Measurements from ENCODE around the gene PLPPR3.

PLPPR3 gene

GRCh38 chr19:812049-812746, 9.6 kb downstream of the PLPPR3 start:
- FAIRE-seq (no peak), DNase-seq (ENCODE audit: extremely low spot score, insufficient read length, low read depth) (no peak)

GRCh38 chr19:811506-812048, 10.2 kb downstream of the PLPPR3 start:
- FAIRE-seq (no peak), DNase-seq (ENCODE audit: extremely low spot score, insufficient read length, low read depth) (no peak)

- FAIRE-seq, result no peak
- no peak for DNase-seq (ENCODE audit: extremely low spot score, insufficient read length, low read depth)
Observed at GRCh38 chr19:810883-811489, 10.8 kb downstream of the PLPPR3 start.

- no peak for DNase-seq (ENCODE audit: extremely low spot score, insufficient read length, low read depth)
- FAIRE-seq, result no peak
Observed at GRCh38 chr19:810077-810855, 11.5 kb downstream of the PLPPR3 start.

GRCh38 chr19:808423-808775, 13.4 kb downstream of the PLPPR3 start:
- no peak for DNase-seq (ENCODE audit: extremely low spot score, insufficient read length, low read depth)
- FAIRE-seq, result no peak

- DNase-seq (ENCODE audit: extremely low spot score, insufficient read length, low read depth), result no peak
- FAIRE-seq, result no peak
Observed at GRCh38 chr19:807627-808422, 13.9 kb downstream of the PLPPR3 start.

GRCh38 chr19:806815-807421, 14.8 kb downstream of the PLPPR3 start:
- no peak for DNase-seq (ENCODE audit: extremely low spot score, insufficient read length, low read depth)
- no peak for FAIRE-seq

- FAIRE-seq, result no peak
- DNase-seq (ENCODE audit: extremely low spot score, insufficient read length, low read depth), result no peak
Observed at GRCh38 chr19:805600-806550, 15.9 kb downstream of the PLPPR3 start.

GRCh38 chr19:805166-805551, 16.6 kb downstream of the PLPPR3 start:
- FAIRE-seq (no peak), DNase-seq (ENCODE audit: extremely low spot score, insufficient read length, low read depth) (no peak)

- DNase-seq (ENCODE audit: extremely low spot score, insufficient read length, low read depth) (no peak), FAIRE-seq (no peak)
Observed at GRCh38 chr19:804419-805165, 17.2 kb downstream of the PLPPR3 start.

- DNase-seq (ENCODE audit: extremely low spot score, insufficient read length, low read depth) (no peak), FAIRE-seq (no peak)
Observed at GRCh38 chr19:803686-804418, 17.9 kb downstream of the PLPPR3 start.

- FAIRE-seq (no peak), DNase-seq (ENCODE audit: extremely low spot score, insufficient read length, low read depth) (no peak)
Observed at GRCh38 chr19:803099-803561, 18.6 kb downstream of the PLPPR3 start.

GRCh38 chr19:802498-803098, 19.2 kb downstream of the PLPPR3 start:
- no peak for DNase-seq (ENCODE audit: extremely low spot score, insufficient read length, low read depth)
- no peak for FAIRE-seq

- DNase-seq (ENCODE audit: extremely low spot score, insufficient read length, low read depth) (no peak), FAIRE-seq (no peak)
Observed at GRCh38 chr19:801861-802497, 19.8 kb downstream of the PLPPR3 start.

- DNase-seq (ENCODE audit: extremely low spot score, insufficient read length, low read depth) (no peak), FAIRE-seq (no peak)
Observed at GRCh38 chr19:801030-801860, 20.5 kb downstream of the PLPPR3 start.

Data from GM18507 (cell line).